GM06990 (cell line): Measurements from ENCODE around the gene LRRC10.

Source experiments
- DNase-seq: peaks from one replicate; pipeline ENCODE4 v3.0.0-alpha.2; 2011; ENCODE audit not compliant: insufficient read length; ENCODE audit errors: extremely low read depth
- H3K27me3 ChIP-seq: replicated peaks from 2 replicates; pipeline ENCODE4 v1.6.0; 2011; ENCODE audit warnings: low read length; ENCODE audit not compliant: control insufficient read depth, insufficient read depth
- H3K36me3 ChIP-seq: 2 replicates; pipeline ENCODE4 v1.5.1; 2011; ENCODE audit warnings: low read length; ENCODE audit not compliant: control insufficient read depth, insufficient read depth
- H3K4me3 ChIP-seq: replicated peaks from 2 replicates; pipeline ENCODE4 v1.5.1; 2011; ENCODE audit warnings: low read depth, mild to moderate bottlenecking, control low read depth, low read length
- TF ChIP-seq, protein P1 (sequence below): IDR thresholded peaks from 2 replicates; pipeline ENCODE4 v1.5.1; 2011; ENCODE audit warnings: low read length, control low read depth, mild to moderate bottlenecking, inconsistent platforms; ENCODE audit not compliant: insufficient read depth, poor library complexity, severe bottlenecking

The LRRC10 gene, protein sequence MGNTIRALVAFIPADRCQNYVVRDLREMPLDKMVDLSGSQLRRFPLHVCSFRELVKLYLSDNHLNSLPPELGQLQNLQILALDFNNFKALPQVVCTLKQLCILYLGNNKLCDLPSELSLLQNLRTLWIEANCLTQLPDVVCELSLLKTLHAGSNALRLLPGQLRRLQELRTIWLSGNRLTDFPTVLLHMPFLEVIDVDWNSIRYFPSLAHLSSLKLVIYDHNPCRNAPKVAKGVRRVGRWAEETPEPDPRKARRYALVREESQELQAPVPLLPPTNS

DNA sequence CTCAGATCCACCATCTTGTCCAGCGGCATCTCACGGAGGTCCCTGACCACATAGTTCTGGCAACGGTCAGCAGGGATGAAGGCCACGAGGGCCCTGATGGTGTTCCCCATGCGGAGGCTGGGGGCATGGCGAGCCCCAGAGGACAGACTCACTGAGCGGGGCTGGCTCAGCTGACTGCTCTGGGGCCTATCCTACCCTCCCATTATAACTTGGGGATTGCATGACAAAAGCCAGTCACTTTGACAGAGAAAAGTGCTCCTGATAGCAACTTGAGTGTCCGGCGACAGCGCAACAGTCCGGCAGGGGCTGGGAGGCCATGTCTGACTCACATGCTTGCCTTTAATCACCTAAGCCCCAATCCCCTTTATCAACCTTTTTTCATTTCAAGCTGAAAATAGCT lies at the start of gene LRRC10:
Gene LRRC10, minus strand, starts transcription at position 179 of the 400 bp plus-strand sequence. Its CDS starts 69 bp downstream, at position 110.
- TF ChIP-seq, protein P1, sequence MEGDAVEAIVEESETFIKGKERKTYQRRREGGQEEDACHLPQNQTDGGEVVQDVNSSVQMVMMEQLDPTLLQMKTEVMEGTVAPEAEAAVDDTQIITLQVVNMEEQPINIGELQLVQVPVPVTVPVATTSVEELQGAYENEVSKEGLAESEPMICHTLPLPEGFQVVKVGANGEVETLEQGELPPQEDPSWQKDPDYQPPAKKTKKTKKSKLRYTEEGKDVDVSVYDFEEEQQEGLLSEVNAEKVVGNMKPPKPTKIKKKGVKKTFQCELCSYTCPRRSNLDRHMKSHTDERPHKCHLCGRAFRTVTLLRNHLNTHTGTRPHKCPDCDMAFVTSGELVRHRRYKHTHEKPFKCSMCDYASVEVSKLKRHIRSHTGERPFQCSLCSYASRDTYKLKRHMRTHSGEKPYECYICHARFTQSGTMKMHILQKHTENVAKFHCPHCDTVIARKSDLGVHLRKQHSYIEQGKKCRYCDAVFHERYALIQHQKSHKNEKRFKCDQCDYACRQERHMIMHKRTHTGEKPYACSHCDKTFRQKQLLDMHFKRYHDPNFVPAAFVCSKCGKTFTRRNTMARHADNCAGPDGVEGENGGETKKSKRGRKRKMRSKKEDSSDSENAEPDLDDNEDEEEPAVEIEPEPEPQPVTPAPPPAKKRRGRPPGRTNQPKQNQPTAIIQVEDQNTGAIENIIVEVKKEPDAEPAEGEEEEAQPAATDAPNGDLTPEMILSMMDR, result no peak
- DNase-seq, result no peak
- H3K4me3 ChIP-seq, result no peak within 1 kb of the TSS
- no peaks in the 10 kb centered on the region for H3K36me3 ChIP-seq
- H3K27me3 ChIP-seq, result no peaks in the 10 kb centered on the region; the same call in 1 of the 2 replicates

DNA sequence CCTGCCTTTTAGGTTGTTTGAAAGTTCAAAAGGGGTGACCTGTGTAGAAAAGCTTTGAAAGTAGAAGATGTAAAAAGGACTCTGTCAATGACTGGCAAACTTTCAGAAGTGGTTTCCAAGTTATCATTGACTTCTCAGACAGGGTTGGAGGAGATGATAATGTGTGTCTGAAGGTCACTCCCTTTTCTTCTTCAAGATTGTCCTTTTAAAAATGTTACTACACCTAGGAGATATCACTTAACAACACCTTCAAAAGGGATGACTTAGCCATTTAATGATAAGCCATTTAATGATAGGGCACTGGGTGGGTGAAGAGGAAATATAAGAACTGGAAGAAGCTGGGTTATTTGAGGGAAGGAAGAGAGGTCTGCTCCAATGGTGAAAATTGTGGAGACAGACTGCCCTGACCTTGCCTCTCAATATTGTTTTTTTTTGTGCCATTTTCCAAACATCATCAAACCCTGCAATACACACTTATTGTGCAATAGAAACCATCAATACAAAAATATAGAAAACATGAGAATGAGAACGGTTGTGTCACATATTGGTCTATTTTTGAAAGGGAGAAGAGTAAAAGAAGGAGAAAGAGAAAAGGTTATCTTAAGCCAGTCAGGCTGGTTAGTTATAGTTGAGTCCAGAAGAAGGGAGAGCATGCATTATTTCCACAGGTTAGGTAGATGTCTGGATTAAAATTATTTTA lies 49.6 kb upstream of the LRRC10 start:
- DNase-seq, result no peak
- H3K4me3 ChIP-seq, result no peak overlapping the region
- no peaks in the 10 kb centered on the region; the same call in 1 of the 2 replicates for H3K27me3 ChIP-seq
- H3K36me3 ChIP-seq, result no peaks in the 10 kb centered on the region
- TF ChIP-seq, protein P1, result no peak

DNA sequence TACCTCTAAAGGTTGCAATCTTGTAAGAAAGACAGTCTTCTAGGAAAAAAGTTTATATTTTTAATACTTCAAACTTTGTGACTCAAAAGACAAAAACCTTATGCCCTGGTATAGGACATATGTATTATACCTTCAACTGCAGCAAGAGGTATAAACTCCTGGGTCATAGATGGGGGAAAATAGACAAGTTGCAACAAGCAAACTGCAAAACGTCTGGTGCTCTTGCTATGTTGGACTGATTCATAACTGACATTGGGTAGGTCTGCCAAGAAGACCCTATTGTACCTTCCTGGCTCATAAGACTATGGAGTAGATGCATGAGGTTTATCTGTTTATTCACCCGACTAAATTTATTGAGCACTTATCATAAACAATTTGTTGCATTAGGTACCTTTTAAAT lies 47.5 kb upstream of the LRRC10 start:
- no peak for DNase-seq
- TF ChIP-seq, protein P1, result no peak
- H3K36me3 ChIP-seq, result no peaks in the 10 kb centered on the region
- H3K4me3 ChIP-seq, result no peak overlapping the region
- no peaks in the 10 kb centered on the region; the same call in 1 of the 2 replicates for H3K27me3 ChIP-seq

DNA sequence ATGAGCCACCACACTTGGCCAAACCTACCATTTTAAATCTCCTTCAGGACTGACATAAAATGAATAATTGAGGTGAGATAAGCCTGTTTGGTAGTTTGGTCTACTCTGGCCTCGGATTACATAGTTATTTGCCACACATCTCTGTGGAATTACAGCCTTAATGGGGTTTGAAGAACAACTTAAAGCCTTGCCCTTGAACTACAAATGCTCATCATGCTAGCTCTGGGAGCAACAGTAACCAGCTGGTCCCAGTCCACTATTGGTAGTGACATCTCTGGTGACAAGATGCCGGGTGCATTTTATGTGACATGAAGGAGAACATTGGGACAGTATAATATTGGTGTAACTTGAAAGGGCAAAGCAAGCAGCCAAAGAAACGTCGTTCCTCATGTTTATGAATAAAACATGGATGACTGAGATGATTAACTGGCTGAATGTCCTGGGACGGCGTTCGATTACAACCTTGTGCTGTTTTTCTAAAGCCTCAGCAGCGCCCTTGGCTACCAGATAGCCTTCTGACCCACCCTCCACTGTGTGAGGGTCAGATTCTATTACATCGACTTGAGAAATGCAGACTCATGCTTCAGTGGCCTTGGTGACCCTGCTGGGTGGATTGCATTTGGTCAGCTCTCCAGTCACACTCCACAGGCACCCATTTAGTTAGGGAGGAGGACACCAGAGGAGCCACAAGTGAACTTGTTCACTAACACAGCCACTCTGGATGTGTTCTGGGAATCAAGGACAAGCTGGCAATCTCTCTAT lies 46.9 kb upstream of the LRRC10 start:
- no peak for DNase-seq
- no peaks in the 10 kb centered on the region for H3K36me3 ChIP-seq
- H3K27me3 ChIP-seq, result no peaks in the 10 kb centered on the region; the same call in 1 of the 2 replicates
- TF ChIP-seq, protein P1, result no peak
- no peak overlapping the region for H3K4me3 ChIP-seq

DNA sequence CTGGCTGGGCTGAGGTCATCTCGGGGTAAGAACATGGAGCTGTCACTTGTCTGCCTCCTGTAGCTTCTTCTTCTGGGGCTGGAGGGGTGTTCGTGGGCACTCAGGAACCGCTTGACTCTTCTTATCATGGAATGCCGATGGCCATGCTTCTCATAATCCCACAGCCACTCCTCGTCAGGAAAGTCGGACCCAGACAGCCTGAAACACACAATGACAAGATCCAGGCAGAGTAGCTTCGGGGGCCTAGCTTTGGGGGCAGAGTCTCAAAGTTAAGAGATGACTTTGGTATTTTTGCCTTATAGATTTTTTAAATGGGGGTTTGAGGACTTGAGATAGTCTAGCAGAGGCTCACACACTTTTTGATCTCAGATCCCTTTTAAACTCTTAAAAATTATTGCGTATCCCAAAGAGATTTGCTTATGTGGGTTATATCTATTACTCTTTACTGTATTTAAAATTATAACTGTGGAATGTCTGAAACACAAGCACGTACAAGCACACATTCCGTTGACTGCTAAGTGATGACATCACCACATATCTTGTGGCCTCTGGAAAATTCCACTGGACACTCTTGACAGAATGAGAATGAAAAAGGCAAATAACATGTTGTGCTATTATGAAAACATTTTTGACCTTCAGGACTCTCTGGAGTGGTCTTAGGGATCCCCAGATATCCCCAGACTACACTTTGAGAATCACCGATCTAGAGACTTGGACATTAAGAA lies 45.1 kb upstream of the LRRC10 start:
- Histone ChIP-seq H3K4me3 (no peak overlapping the region), H3K27me3 (no peaks in the 10 kb centered on the region; the same call in none of the 2 replicates), H3K36me3 (no peaks in the 10 kb centered on the region)
- DNase-seq, result no peak
- TF ChIP-seq, protein P1, result no peak
